ENCODE data around the gene WDR7. TPM values are rescaled to one million over a fixed set of nuclear protein-coding genes. Genes with fewer than 3 reads are reported as not detected.

WDR7 gene
- total RNA-seq, 1 experiment from 2014 or later = 11.5 TPM

GRCh38 chr18:56984731-56985130, 333.6 kb downstream of the WDR7 start:
- no peaks in the 10 kb centered on the region for H3K9me3 ChIP-seq (ENCODE audit: control insufficient read depth in 1 of 2, insufficient read depth in 1 of 2, low read depth in 1 of 2, low read length in 2 of 2)
- POLR2A ChIA-PET = no interaction called here

More at GRCh38 chr18:56984731-56985130, 333.6 kb downstream of the WDR7 start:
- H3K4me3 ChIP-seq (replicated peaks in 1 of 2; ENCODE audit: low read depth in 1 of 2, low read length in 2 of 2) = no peak overlapping the region
- ChIA-PET CTCF (no interaction called here), RAD21 (ENCODE audit: low non-redundant PET in 1 of 2, low total read pairs in 2 of 2, uncharacterized antibody in 2 of 2, unreplicated experiment in 2 of 2) (no interaction called here)
- BruUV-seq (replicated peaks) = no TSS peak
- no peak for ATAC-seq
- H3K36me3 ChIP-seq (ENCODE audit: control insufficient read depth in 1 of 2, insufficient read depth in 2 of 2, low read length in 2 of 2) = no peaks in the 10 kb centered on the region
- intact Hi-C loops (cut with micrococcal nuclease) = no loop called here
- DNase-seq (ENCODE audit: low read depth, low spot score) = no peak
- H3K4me2 ChIP-seq (ENCODE audit: low read length) = no peak overlapping the region
- no peaks in the 10 kb centered on the region for H3K4me1 ChIP-seq (ENCODE audit: control insufficient read depth in 1 of 2, insufficient read depth in 2 of 2, low read length in 2 of 2)
- no peaks in the 10 kb centered on the region for H3K9me2 ChIP-seq (ENCODE audit: insufficient read depth)
- H2AFZ ChIP-seq (ENCODE audit: low read depth, low read length, poor library complexity, severe bottlenecking) = no peak overlapping the region
- H3K9ac ChIP-seq (ENCODE audit: low read length) = no peak overlapping the region
- H4K20me1 ChIP-seq (ENCODE audit: insufficient read depth) = no peaks in the 10 kb centered on the region
- no peak overlapping the region for H3K27ac ChIP-seq (ENCODE audit: low read depth, low read length)
- H3K27me3 ChIP-seq (ENCODE audit: insufficient read depth, low read length) = no peaks in the 10 kb centered on the region
- TF ChIP-seq CBX3 (IDR thresholded peaks at IDR 0.05; ENCODE audit: low read depth) (no peak), REST (IDR thresholded peaks at IDR 0.05; ENCODE audit: low read depth) (no peak), FOSL1 (IDR thresholded peaks at IDR 0.05; ENCODE audit: low read depth) (no peak), JUND (IDR thresholded peaks at IDR 0.05) (no peak), SIN3A (IDR thresholded peaks at IDR 0.05; ENCODE audit: low read depth) (no peak)
- TF ChIP-seq, protein P1, sequence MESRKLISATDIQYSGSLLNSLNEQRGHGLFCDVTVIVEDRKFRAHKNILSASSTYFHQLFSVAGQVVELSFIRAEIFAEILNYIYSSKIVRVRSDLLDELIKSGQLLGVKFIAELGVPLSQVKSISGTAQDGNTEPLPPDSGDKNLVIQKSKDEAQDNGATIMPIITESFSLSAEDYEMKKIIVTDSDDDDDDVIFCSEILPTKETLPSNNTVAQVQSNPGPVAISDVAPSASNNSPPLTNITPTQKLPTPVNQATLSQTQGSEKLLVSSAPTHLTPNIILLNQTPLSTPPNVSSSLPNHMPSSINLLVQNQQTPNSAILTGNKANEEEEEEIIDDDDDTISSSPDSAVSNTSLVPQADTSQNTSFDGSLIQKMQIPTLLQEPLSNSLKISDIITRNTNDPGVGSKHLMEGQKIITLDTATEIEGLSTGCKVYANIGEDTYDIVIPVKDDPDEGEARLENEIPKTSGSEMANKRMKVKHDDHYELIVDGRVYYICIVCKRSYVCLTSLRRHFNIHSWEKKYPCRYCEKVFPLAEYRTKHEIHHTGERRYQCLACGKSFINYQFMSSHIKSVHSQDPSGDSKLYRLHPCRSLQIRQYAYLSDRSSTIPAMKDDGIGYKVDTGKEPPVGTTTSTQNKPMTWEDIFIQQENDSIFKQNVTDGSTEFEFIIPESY (IDR thresholded peaks at IDR 0.05; ENCODE audit: extremely low read depth, insufficient replicate concordance, low read length) = no peak
- H3K79me2 ChIP-seq (ENCODE audit: insufficient read depth, low read length) = no peaks in the 10 kb centered on the region
